HG02588 (cell line): ENCODE measurements around the gene GJA10.

Source experiments
- ATAC-seq: cut with Tn5 transposase; IDR thresholded peaks from one replicate; pipeline ENCODE4 v1.9.1; 2021; ENCODE audit warnings: mild to moderate bottlenecking, moderate library complexity; ENCODE audit not compliant: unreplicated experiment

Gene GJA10

GRCh38 chr6:89916136-89916920 lies 22.1 kb downstream of the GJA10 start:
- ATAC-seq: no peak

- ATAC-seq: no peak
These were observed 22.9 kb downstream of the GJA10 start for GRCh38 chr6:89917216-89917615.

DNA sequence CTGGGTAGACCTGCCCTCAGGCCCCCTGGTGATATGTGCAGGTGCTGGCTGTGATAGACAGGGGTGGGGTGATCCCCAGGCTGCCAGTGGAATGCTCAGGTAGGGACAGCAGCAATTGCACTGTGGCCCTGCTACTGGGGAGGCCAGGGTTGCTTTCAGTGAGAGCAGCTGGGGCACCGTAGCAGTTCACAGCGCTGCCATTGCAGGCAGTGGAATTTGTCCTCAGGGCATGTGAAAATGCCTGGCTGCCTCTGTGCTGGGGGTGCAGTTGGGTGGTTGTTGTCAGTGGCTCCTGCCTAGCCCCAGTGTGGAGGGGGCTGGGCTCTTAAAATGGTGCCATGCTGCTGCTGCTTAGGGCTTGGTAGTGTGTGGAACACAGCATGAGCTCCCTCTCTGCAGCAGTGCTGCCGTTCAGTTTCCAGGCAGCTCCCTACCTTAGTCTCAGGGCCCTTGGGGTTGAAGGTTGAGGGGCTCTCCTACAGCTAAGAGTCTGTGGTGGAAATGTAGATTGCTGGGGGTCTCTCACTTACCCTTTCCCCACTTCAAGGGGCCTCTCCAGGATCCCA lies 23.6 kb downstream of the GJA10 start:
- ATAC-seq: no peak

GRCh38 chr6:89921197-89921596 lies 26.9 kb downstream of the GJA10 start:
- ATAC-seq: no peak

DNA sequence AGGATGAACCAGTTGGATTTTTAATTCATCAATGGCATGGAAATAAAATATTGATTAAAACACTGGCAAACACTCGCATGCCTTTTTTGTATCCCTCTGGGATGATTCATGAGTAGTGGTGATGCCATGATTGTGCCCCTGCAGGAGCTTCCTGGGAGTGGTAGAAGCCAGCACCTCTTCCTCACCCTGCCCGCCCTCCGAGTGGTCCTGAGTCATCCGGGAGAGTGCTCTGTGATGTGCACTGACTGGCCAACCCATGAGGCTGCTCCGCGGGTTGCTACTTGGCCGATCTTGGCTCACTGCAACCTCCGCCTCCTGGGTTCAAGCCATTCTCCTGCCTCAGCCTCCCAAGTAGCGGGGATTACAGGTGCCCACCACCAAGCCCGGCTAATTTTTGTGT lies 27.4 kb downstream of the GJA10 start:
- no peak for ATAC-seq

- no peak for ATAC-seq
These were observed 30.0 kb downstream of the GJA10 start for GRCh38 chr6:89924231-89924630.

DNA sequence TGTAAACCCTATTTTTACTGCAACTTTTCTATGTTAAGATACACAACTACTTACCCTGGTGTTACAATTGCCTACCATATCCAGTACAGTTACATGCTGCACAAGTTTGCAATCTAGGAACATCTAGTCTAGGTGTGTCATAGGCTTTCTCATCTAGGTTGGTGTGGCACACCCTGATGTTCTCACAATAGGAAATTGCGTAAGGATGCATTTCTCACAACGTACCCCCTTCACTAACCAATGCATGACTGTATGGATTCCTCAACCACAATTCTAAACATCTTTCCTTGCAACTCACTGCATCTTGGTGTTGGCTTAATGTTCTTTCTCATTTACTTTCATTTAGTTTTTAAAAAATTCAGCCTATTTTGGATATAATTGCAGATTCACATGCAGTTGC lies 31.6 kb downstream of the GJA10 start:
- ATAC-seq: no peak

GRCh38 chr6:89927264-89927663 lies 33.0 kb downstream of the GJA10 start:
- no peak for ATAC-seq

DNA sequence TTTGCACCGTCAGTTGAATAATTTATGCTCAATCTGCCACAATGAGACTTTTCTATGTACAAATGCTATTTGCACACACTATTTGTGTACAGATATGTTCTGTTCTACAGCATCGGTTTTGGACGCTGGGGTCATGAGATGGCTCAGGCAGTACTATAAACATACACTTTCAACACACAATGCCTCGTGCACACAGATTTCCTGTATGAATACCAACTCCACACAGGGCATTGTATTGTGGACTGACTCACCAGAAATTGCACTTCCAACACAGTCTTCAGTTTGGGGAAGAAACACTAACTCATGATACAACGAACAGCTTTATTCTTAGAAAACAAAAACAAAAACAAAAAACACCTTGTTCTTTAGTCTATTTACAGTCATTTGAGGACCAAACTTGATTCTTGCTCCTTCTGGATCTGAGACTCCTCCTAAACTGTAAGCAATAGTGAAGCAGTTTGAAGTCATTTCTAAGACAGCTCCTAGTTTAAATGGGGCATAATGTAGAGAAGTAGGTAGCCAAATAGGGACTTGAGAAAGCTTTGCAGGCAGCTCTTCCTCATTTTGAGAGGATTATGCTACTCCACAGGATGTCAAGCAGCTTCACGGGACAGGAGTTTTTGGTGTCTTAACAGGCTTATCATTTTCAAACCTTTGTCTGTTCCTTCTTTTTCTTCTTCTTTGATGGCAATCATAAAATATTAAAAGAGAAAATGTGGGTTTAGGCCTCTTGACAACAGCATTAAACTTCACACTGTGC lies 33.7 kb downstream of the GJA10 start:
- no peak for ATAC-seq

DNA sequence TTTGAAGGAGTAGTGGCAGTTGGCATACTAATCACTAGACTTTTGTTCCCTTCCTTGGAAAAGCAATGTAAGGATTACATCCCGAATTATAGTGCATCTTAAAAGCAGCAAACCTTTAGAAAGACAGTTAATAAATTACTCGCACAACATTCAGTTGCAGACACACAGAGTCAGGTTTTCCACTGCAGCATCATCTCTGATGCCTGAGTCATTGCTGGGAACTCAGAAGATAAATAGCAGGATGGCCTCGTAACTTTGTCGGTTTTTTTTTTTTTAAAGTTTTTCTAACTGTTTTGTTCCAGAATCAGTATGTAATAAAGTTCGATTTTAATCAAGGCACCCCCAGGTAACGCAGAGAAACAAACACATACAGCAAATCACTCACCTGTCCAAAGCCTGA lies 34.3 kb downstream of the GJA10 start:
- no peak for ATAC-seq

GRCh38 chr6:89930789-89931188 lies 36.5 kb downstream of the GJA10 start:
- ATAC-seq: no peak

DNA sequence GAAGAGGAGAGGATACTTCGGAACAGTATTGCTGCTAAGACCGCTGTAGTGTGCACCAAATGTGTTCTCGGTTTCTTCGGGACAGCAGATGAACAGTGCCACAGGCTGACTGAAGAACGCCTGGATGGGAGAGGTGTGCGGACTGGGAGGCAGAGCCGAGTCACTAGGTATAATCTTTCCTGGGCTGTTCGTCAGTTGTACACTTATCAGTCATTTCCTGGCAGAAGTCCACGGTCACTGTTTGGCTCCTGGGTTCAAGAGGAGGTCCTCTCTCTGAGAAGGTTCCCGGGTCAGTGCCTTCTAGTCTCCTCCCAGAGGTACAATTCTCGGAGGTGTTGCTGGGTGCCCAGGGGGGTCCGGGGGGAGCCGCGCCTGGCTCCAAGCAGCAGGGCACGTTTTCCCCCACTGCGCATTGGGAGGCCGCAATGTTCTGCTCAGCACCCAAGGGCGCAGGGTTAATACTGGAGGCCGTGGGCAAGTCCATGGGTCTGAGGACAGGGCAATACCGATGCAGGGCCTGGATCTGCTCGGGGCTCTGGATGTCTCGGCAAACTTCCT lies 38.1 kb downstream of the GJA10 start:
- ATAC-seq: no peak

GRCh38 chr6:89934685-89935366 lies 40.6 kb downstream of the GJA10 start:
- ATAC-seq: no peak

- no peak for ATAC-seq
These were observed 41.9 kb downstream of the GJA10 start for GRCh38 chr6:89936177-89936576.

- no peak for ATAC-seq
These were observed 43.7 kb downstream of the GJA10 start for GRCh38 chr6:89938014-89938413.

GRCh38 chr6:89939144-89939543 lies 44.9 kb downstream of the GJA10 start:
- ATAC-seq: no peak

DNA sequence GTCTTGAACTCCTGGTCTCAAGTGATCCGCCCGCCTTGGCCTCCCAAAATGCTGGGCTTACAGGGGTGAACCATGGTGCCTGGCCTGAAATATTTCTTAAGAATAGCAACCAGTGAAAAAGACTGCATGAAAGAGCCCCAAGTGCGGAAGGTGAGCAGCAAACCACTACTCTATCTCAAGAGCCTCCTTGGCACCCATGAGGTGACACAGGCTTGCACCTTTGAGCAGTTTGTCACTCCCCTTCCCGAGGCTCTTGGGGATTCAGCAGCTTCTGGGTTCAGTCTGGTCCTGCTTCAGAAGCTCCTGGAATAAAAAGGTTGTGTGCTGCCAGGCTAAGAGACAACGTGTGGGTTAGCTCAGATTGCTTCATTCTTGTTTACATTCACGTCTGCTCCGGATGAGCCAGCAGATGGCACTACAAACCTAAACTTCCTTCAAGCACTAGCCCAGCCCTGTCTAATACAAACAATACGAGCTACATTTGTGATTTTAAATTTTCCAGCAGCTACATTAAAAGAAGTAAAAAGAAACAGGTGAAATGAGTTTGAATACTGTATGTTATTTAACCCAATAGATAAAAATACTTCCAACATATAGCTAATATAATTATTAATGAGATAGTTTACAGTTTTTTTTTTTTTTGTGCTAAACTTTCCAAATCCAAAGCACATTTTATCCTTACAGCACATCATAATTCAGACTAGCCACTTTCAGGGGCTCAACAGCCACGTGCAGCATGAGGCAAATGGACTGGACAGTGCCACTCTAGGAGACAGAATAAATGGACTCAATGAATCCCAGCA lies 46.2 kb downstream of the GJA10 start:
- ATAC-seq: peak; percentile 80

- ATAC-seq: no peak
These were observed 46.9 kb downstream of the GJA10 start for GRCh38 chr6:89941031-89941762.

DNA sequence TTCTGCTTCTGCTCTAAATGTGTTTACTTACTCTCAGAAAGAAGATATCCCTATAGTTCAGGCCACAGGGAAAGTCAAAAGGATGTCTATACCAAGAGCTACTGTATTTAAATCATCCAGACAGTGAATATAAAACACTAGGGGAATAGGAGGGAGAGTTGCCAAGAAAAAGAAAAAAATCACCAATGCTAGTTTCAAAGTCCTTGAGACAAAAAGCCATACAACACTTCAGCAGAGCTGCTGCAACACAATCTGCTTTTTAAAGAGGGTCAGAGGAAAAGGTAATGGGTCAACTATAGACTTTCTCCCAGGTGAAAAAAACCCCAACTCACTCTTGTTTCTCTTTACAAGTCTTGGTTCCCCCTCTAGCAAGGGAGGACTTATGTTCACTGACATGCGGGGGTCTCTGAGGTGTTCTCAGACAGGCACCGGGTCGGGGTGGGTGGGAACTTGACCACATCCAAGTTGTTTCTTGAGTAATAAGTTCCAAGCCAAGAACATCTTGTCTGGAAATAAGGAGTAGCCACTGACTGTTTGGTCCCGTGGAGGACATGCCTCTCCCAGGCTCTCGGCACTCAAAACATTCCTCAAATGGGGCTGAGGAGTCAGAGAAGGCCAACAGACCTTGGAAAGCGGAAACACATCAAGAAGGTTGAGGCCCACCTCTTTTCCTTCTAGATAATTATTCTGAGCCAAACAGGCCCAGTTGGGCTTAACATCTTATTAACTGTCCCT lies 47.7 kb downstream of the GJA10 start:
- no peak for ATAC-seq
